Amniotic stem cell (primary cell): ENCODE data around the gene DEGS2.
"Not testable (repeated sequence)": the region's sequence is repeated elsewhere in the genome, so short reads cannot be mapped to it uniquely, and the experiment has no call there.

Experiments
- DNase-seq: peaks from one replicate; lab custom pipeline; 2025; lab: John Stamatoyannopoulos, UW

The DEGS2 gene

GRCh38 chr14:100159094-100159864, at the start of gene DEGS2:
TSS of gene DEGS2 (minus strand) at chr14:100159645. CDS start at chr14:100159587, 58 bp downstream.
- DNase-seq: no peak

GRCh38 chr14:100208136-100208535, 48.7 kb upstream of the DEGS2 start:
- DNase-seq: not testable (repeated sequence)

GRCh38 chr14:100207588-100207987, 48.1 kb upstream of the DEGS2 start:
- DNase-seq: not testable (repeated sequence)

- DNase-seq: not testable (repeated sequence)
Measured at GRCh38 chr14:100204835-100205167, 45.4 kb upstream of the DEGS2 start.

GRCh38 chr14:100203962-100204834, 44.8 kb upstream of the DEGS2 start:
- no peak for DNase-seq

GRCh38 chr14:100203146-100203545, 43.7 kb upstream of the DEGS2 start:
- no peak for DNase-seq

GRCh38 chr14:100202712-100203111, 43.3 kb upstream of the DEGS2 start:
- DNase-seq: no peak

GRCh38 chr14:100201701-100202100, 42.3 kb upstream of the DEGS2 start:
- DNase-seq: no peak

- no peak for DNase-seq
Measured at GRCh38 chr14:100200311-100200710, 40.9 kb upstream of the DEGS2 start.

GRCh38 chr14:100199240-100199860, 39.9 kb upstream of the DEGS2 start:
- no peak for DNase-seq

GRCh38 chr14:100193417-100194357, 34.2 kb upstream of the DEGS2 start:
- DNase-seq: no peak

GRCh38 chr14:100192672-100193416, 33.4 kb upstream of the DEGS2 start:
- DNase-seq: peak; percentile 93

- DNase-seq: no peak
Measured at GRCh38 chr14:100192250-100192671, 32.8 kb upstream of the DEGS2 start.

GRCh38 chr14:100191584-100192249, 32.3 kb upstream of the DEGS2 start:
- no peak for DNase-seq

- no peak for DNase-seq
Measured at GRCh38 chr14:100190126-100190525, 30.7 kb upstream of the DEGS2 start.

GRCh38 chr14:100188392-100189030, 29.1 kb upstream of the DEGS2 start:
- DNase-seq: no peak

GRCh38 chr14:100187247-100187833, 27.9 kb upstream of the DEGS2 start:
- DNase-seq: no peak

GRCh38 chr14:100181876-100182551, 22.6 kb upstream of the DEGS2 start:
- not testable (repeated sequence) for DNase-seq

GRCh38 chr14:100180671-100181070, 21.2 kb upstream of the DEGS2 start:
- DNase-seq: not testable (repeated sequence)
